ENCODE data around the gene SLC23A2.

The SLC23A2 gene

DNA sequence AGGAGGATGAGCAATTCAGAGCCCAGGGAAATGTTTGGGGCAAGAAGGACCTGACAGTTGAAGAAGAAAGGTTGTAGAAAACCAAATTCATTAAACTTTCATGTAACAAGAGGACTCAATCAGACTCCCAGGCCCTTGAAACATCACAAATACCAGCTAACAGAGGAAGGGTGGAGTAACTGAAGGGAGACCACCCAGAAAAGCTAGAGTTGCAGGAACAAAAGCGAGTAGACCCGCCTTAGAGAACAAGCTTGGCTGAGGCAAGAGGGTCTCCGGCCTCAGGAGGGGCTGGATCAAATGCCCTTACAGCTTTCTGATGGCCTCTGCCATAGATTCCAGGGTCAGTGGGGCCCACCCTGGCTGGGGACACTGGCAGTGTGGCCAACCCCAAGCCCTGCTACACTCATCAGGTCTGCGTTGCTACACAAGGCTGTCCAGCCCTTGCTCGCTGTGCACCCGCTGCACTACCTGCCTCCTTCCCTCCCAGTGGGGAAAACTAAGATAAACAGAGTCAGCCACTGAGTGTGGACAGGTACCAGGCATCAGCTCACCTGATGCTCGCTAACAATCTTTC lies 110.0 kb downstream of the SLC23A2 start:
- H3K4me3 ChIP-seq (ENCODE audit: control insufficient read depth, low read depth, low read length): no peak overlapping the region
- TF ChIP-seq, protein P1, sequence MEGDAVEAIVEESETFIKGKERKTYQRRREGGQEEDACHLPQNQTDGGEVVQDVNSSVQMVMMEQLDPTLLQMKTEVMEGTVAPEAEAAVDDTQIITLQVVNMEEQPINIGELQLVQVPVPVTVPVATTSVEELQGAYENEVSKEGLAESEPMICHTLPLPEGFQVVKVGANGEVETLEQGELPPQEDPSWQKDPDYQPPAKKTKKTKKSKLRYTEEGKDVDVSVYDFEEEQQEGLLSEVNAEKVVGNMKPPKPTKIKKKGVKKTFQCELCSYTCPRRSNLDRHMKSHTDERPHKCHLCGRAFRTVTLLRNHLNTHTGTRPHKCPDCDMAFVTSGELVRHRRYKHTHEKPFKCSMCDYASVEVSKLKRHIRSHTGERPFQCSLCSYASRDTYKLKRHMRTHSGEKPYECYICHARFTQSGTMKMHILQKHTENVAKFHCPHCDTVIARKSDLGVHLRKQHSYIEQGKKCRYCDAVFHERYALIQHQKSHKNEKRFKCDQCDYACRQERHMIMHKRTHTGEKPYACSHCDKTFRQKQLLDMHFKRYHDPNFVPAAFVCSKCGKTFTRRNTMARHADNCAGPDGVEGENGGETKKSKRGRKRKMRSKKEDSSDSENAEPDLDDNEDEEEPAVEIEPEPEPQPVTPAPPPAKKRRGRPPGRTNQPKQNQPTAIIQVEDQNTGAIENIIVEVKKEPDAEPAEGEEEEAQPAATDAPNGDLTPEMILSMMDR (IDR thresholded peaks at IDR 0.05; ENCODE audit: control insufficient read depth, insufficient read depth, low read depth, low read length, missing control alignments): no peak
- DNase-seq (ENCODE audit: low read depth): no peak

DNA sequence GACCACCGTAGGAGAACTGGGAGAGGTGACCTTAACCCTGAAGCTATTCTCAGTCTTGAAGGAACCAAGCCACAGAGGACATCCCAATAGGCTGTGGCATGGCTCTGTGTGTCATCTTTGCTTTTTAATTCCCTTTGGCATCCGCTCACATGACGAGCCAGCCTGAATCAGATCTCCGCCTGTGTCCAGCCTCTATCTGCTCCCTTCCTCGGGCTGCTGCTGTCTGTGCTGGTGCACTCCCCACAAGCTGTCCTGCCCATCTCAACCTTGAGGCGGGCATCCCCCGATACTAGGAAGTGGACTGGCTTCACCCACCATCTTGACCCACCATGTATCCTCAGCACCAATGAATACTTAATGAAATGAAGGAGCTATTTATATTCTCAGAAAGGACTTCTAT lies 111.9 kb downstream of the SLC23A2 start:
- H3K4me3 ChIP-seq (ENCODE audit: control insufficient read depth, low read depth, low read length): no peak overlapping the region
- DNase-seq (ENCODE audit: low read depth): no peak
- TF ChIP-seq, protein P1 (IDR thresholded peaks at IDR 0.05; ENCODE audit: control insufficient read depth, insufficient read depth, low read depth, low read length, missing control alignments): no peak

DNA sequence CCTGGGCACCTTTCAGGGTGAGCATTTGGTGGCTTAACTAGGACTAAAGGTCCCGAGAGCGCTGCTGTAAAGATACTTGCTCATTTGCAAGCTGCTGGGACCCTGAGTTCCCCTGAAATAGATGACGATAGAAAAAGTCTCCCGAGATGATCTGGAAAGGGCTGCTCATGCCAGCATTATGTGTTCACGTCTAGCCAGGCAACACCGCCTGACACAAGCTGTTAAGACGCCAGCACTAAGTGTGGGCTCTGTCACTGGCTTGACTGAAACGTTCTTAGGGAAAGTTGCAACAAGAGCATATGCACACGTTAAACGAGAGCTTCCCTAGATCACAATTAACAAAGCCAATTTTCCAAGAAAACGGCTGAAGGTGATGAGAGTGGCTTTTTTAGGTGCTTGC lies 113.7 kb downstream of the SLC23A2 start:
- TF ChIP-seq, protein P1 (IDR thresholded peaks at IDR 0.05; ENCODE audit: control insufficient read depth, insufficient read depth, low read depth, low read length, missing control alignments): no peak
- DNase-seq (ENCODE audit: low read depth): no peak
- H3K4me3 ChIP-seq (ENCODE audit: control insufficient read depth, low read depth, low read length): no peak overlapping the region

DNA sequence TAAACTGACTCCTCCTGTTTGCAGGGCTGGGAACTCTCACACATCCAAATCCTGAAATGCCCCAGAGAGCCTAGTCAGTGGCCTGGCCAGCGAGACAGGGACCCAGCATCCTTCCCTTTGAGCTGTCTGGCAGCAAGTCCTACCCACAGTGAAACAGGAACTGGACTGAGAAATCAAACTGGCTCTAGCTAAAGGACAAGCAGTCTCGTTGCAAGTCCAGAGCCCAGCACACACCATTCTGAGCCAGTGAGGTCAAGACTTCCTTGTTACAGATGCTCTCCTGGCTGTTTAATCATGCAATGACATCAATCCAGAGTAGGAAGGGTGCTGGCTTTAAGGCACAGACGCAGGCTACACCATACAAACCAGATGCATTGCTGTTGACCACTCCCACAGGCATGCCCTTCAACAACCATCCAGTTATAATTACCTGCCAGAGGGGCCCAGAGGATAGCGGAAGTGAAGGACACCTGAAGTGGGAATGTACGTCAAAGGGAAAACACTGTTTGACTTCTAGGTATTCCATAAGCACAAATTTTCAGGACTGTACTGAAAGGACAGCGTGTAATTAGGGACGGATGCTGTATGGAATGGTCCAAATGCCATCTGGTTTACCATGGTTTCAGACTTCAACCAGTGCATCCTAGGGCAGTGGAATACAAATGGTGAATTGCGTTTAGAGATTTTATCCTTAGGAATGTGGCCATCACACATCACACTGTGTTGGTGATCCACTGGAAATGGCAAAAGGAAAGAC lies 114.4 kb downstream of the SLC23A2 start:
- TF ChIP-seq, protein P1 (IDR thresholded peaks at IDR 0.05; ENCODE audit: control insufficient read depth, insufficient read depth, low read depth, low read length, missing control alignments): no peak
- no peak for DNase-seq (ENCODE audit: low read depth)
- no peak overlapping the region for H3K4me3 ChIP-seq (ENCODE audit: control insufficient read depth, low read depth, low read length)

DNA sequence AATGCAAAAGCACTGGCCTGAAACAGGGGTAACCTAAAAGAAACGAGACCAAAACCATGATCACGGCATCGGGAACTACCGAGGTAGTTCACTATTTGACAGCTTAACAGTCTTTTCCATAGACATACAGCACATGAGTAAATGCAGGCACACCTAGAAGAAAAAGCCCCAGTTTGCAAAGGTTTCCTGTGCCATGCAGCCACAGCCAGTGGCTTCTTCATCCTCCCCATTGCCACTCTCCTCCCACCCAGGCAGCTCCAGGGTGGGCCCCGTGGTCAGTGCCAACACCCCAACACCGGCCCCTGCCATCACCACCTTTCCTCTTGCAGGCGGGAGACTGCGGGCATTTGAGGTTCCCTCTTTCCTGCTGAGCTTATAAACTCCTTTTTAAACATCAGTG lies 115.4 kb downstream of the SLC23A2 start:
- no peak overlapping the region for H3K4me3 ChIP-seq (ENCODE audit: control insufficient read depth, low read depth, low read length)
- TF ChIP-seq, protein P1 (IDR thresholded peaks at IDR 0.05; ENCODE audit: control insufficient read depth, insufficient read depth, low read depth, low read length, missing control alignments): no peak
- DNase-seq (ENCODE audit: low read depth): no peak

DNA sequence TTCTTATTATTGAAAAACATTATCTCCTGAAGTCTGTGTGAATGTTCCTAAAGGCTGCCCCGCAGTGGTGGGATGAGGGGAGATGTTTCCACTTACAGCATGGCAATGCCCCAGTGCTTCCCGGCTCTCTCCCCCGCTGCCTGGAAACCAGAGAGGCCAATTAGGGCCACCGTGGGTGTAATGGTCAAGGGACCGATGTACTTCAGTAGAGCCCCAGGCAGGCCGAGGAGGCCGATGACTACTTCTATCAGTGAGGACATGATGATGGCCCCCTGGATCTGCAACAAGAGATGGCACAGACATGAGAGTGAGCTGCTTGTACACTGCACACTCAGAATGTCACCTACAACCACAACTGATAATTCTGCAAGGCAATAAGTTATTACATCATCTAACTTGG lies 117.8 kb downstream of the SLC23A2 start:
- no peak overlapping the region for H3K4me3 ChIP-seq (ENCODE audit: control insufficient read depth, low read depth, low read length)
- DNase-seq (ENCODE audit: low read depth): no peak
- TF ChIP-seq, protein P1 (IDR thresholded peaks at IDR 0.05; ENCODE audit: control insufficient read depth, insufficient read depth, low read depth, low read length, missing control alignments): no peak
